GM19239 (cell line): Measurements from ENCODE around the gene PLA2G4B.

Experiments
- DNase-seq: peaks from one replicate; pipeline ENCODE4 v3.0.0; 2011; ENCODE audit warnings: low spot score; ENCODE audit not compliant: insufficient read length
- FAIRE-seq: peaks from 2 replicates; lab custom pipeline; 2011; peaks lifted over from hg19 to GRCh38; lab: Jason Lieb, UNC

PLA2G4B gene

DNA sequence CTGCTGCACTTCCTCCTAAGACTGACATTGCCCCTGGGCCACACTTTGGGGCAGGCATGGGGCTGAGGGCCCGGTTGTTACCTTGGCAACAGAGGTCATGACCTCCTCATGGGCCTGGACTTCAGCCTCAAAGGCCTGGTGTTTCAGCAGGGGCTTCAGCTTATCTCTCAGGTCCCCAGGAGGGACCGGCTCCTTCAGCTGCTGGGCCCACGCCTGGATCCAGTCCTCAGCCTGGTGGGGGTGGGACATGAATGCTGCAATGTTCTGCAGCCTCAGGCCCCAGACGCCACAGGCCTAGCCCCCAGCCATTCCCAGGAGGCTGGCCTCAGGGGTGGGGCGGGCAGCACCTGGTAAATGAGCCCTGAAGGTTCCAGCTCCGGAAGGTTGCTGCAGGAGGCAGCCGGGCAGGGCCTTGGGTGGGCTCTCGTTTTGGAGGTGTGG lies 27.6 kb downstream of the PLA2G4B start:
- FAIRE-seq, result no peak
- DNase-seq, result no peak

- DNase-seq (no peak), FAIRE-seq (no peak)
Observed at GRCh38 chr15:41866872-41867579, 28.4 kb downstream of the PLA2G4B start.

- FAIRE-seq (no peak), DNase-seq (no peak)
Observed at GRCh38 chr15:41868321-41868720, 29.7 kb downstream of the PLA2G4B start.

GRCh38 chr15:41869770-41870688 lies 31.4 kb downstream of the PLA2G4B start:
- DNase-seq, result no peak
- FAIRE-seq, result no peak

DNA sequence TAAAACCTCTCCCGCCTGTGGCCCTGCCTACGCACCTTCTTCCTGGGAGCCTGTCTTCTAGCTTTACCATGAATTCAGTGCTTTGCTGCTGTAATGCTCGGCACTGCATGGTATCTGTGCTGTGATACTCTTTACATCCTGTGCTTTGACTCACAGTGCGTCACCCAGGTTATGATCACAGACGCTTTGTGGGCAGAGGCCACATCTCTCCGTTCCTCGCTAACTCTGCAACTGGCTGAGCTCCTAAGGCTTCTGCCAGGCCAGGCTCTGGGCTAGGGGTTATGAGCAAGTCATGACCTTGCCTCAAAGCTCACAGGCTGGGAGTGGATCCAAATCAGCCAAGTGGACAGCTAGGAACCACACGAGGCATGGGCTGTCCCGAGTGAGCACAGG lies 32.0 kb downstream of the PLA2G4B start:
- DNase-seq, result no peak

DNA sequence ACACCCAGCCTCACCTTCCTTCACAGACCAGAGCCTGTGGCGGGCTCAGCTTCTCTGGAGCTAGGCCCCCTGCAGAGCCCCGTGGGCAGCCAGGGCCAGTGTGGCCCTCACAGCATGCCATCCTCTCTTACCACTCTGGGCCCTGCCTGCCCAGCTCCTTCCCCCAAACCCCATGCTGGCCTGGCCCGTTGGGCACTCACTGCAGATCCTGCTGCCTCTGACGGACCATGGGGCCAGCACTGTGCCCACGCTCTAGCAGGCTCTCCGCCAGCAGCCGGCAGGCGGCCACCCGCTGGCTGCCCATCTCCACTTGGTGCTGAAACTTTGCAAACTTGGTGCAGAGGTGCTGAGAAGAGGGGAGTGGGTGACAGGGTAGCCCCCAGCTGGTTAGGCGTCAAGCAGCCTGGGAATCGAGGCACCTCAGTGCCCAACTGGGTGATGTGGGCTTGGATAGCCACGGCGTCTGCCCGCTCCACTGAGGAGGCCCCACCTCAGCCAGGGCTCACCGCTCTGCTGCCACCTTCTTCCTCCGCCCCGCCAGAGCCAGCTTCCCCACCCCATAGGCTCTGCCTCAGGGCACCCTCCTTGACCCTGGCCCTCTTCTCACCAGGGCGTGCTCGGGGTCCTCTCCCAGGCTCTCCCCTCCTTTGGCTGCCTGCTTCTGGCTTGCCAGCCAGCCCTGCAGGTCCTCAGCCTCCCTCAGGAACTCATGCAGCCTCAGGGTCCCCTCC lies 32.7 kb downstream of the PLA2G4B start:
- DNase-seq (no peak), FAIRE-seq (no peak)

More for the DNA sequence above, 32.0 kb downstream of the PLA2G4B start:
- no peak for FAIRE-seq

DNA sequence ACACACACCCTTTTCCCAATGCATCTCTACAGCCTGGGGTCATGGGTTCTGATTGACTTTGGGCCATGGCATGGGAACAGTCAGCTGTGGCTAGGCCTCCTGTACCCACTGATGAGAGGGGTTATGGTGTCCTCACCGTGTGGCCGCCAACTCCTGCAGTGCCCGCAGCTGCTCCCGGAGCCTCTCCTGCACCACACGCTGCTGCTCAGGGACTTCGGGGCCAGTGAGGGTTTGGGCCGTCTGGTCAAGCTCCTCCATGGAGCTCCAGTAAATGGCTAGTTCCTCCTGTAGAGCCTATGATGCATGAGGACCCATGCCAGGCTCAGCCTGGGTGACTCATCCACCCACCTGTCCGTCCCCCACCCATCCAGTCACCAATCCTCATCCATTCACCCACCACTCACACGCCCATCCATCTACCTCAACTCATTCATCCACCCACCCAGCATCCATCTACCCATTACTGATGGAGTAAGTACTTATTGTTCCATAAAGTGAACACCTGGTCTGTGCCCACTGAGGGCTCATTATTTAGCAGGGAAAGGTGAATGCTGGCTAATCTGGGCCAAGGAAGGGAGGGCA lies 33.6 kb downstream of the PLA2G4B start:
- FAIRE-seq, result no peak
- DNase-seq, result no peak

DNA sequence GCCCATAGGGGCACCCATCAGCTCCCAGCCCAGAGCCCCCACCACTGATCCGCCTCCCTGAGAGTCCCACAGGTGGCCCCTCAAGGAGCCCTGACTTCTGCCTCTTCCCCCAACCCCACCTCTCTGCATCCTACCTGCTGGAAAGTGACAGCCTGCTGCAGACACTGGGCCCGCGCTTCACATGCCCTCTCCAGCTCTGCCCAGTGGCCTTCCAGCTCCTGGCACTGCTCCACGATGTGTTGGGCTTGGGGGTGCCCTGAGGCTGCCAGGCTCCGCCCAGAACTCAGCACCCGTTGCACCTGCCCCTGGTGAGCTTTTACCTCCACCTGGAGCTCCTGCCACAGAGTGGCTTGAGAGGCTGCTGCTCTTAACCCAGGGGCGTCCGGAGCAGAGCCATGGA lies 35.1 kb downstream of the PLA2G4B start:
- FAIRE-seq (no peak), DNase-seq (no peak)

DNA sequence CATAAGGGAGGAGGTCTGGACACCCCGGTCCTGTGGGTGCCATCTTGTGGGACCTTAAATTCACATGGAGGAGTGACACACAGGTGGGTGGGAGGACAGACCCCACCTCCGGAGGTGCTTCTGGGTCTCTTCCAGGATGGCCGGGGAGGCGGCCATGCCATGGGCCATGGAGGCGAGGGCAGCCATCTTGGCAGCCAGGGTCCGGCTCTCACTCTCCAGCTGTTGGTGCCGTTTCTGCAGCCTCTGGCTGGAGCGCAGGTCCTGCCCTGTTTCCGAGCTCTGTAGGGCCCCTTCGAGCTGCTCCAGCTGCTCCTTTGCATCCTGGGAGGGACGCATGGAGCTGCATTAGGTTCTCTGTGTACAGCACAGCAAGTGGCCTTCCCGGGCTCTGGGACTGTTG lies 36.1 kb downstream of the PLA2G4B start:
- no peak for FAIRE-seq
- no peak for DNase-seq

DNA sequence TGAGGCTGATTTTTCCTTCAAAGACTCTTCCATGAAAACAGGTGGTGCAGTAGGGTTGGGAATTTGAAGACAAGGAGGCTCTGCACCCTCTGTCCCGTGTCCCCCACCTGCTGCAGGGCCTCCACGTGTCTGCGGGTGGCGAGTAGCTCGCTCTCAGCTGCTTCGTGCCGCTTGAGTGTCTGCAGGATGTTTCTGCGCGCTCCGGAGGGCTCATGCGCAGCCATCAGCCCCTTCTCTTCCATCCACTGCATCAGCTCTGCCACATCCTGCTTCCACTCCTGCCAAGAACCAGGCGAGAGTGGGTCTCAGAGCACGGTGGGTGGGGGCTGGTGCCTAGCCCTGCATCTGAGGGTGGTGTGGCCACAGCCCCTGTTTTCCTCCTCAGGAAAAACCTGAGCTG lies 37.4 kb downstream of the PLA2G4B start:
- FAIRE-seq, result no peak
- no peak for DNase-seq

GRCh38 chr15:41876689-41877088 lies 38.0 kb downstream of the PLA2G4B start:
- FAIRE-seq, result no peak

GRCh38 chr15:41877631-41878354 lies 39.1 kb downstream of the PLA2G4B start:
- no peak for DNase-seq
- no peak for FAIRE-seq

More at GRCh38 chr15:41876689-41877088, 38.0 kb downstream of the PLA2G4B start:
- no peak for DNase-seq

- FAIRE-seq (no peak), DNase-seq (no peak)
Observed at GRCh38 chr15:41878355-41878699, 39.7 kb downstream of the PLA2G4B start.

- DNase-seq (no peak), FAIRE-seq (no peak)
Observed at GRCh38 chr15:41879321-41879845, 40.7 kb downstream of the PLA2G4B start.

- DNase-seq (no peak), FAIRE-seq (no peak)
Observed at GRCh38 chr15:41880156-41880877, 41.7 kb downstream of the PLA2G4B start.

GRCh38 chr15:41881086-41881485 lies 42.4 kb downstream of the PLA2G4B start:
- DNase-seq (no peak), FAIRE-seq (no peak)

DNA sequence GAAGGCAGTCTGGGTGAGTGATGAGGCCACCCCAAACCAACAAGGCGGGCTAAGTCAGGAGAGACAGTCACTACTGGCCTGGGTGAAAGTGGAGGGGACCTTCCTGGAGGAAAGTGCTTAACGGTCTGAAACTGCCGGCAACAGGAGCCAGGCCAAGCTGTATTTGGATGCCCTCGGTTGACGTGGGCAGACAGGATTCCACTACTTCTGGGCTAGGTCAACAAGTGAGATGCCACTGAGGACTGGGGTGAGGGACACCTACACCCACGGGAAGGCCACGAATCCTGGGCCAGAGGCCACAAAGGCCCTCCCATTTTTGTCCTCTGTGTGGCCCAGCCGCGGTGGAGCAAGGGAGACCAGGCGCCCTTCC lies 42.9 kb downstream of the PLA2G4B start:
- FAIRE-seq, result no peak
- no peak for DNase-seq

- FAIRE-seq (no peak), DNase-seq (no peak)
Observed at GRCh38 chr15:41881920-41882688, 43.5 kb downstream of the PLA2G4B start.
